ENCODE results near the gene MLXIPL. TPM values are rescaled to one million over a fixed set of nuclear protein-coding genes. Genes with fewer than 3 reads are reported as not detected.

MLXIPL gene, protein sequence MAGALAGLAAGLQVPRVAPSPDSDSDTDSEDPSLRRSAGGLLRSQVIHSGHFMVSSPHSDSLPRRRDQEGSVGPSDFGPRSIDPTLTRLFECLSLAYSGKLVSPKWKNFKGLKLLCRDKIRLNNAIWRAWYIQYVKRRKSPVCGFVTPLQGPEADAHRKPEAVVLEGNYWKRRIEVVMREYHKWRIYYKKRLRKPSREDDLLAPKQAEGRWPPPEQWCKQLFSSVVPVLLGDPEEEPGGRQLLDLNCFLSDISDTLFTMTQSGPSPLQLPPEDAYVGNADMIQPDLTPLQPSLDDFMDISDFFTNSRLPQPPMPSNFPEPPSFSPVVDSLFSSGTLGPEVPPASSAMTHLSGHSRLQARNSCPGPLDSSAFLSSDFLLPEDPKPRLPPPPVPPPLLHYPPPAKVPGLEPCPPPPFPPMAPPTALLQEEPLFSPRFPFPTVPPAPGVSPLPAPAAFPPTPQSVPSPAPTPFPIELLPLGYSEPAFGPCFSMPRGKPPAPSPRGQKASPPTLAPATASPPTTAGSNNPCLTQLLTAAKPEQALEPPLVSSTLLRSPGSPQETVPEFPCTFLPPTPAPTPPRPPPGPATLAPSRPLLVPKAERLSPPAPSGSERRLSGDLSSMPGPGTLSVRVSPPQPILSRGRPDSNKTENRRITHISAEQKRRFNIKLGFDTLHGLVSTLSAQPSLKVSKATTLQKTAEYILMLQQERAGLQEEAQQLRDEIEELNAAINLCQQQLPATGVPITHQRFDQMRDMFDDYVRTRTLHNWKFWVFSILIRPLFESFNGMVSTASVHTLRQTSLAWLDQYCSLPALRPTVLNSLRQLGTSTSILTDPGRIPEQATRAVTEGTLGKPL
- polyA plus RNA-seq: 1 to 10 TPM; 2.5 to 4.5 TPM

DNA sequence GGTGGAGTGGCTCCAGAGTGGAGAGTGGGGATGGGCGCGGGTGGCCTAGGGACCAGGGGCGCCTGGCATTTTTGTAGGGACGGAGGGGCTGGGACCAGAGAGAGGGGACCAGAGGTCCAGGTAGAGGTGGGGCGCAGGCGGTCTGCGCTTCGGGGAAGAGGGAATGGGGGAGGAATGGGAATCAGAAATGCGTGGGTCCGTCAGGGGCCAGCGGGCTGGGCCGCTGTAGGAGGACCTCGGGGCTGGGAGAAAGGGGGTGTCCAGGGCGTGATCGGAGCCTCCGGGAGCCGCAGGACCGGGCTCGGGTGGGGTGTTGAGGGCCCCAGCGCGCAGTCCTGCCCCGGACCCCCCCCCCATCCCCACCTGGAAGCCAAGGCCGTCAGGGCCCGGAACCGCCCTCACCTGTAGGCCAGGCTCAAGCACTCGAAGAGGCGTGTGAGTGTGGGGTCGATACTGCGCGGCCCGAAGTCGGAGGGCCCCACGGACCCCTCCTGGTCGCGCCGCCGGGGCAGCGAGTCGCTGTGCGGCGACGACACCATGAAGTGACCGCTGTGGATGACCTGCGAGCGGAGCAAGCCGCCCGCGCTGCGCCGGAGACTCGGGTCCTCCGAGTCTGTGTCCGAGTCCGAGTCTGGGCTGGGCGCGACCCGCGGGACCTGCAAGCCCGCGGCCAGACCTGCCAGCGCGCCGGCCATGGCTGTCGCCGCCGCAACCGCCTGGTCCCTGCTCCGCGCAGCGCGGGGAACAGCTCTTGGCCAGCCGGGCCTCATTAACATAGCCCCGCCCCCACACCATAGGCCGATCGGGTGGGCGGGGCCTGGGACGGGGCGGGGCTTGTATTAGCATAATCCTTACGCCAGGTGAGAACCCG, at the start of gene MLXIPL:
Gene MLXIPL (minus strand): TSS at position 725 of the 871 bp plus-strand sequence. CDS start 30 bp downstream, at position 695.
- no peaks in the 10 kb centered on the region for H3K36me3 ChIP-seq (ENCODE audit: control insufficient read depth in 2 of 2, insufficient read depth in 2 of 2, low read length in 1 of 2)
- H3K27ac ChIP-seq (ENCODE audit: low read depth in 2 of 2, low read length in 1 of 2): no peak within 1 kb of the TSS
- 3% methylated on average over 49 to 80 of the region's 80 CpGs for WGBS, 2 donors
- H3K27me3 ChIP-seq (ENCODE audit: control insufficient read depth in 1 of 2, insufficient read depth in 2 of 2, low read length in 2 of 2): peaks cover 0 to 13% of the 10 kb centered on the region in 2 donors
- no peaks in the 10 kb centered on the region for H3K9me3 ChIP-seq (ENCODE audit: control insufficient read depth in 2 of 2, insufficient read depth in 1 of 2, low read depth in 1 of 2, low read length in 1 of 2)
- peak within 1 kb of the TSS; percentile 20 to 45 for H3K4me3 ChIP-seq (ENCODE audit: low read depth in 1 of 2, low read length in 2 of 2)
- peaks cover 0 to 10% of the 10 kb centered on the region in 2 donors for H3K4me1 ChIP-seq (ENCODE audit: control insufficient read depth in 2 of 2, insufficient read depth in 2 of 2, low read length in 1 of 2)

DNA sequence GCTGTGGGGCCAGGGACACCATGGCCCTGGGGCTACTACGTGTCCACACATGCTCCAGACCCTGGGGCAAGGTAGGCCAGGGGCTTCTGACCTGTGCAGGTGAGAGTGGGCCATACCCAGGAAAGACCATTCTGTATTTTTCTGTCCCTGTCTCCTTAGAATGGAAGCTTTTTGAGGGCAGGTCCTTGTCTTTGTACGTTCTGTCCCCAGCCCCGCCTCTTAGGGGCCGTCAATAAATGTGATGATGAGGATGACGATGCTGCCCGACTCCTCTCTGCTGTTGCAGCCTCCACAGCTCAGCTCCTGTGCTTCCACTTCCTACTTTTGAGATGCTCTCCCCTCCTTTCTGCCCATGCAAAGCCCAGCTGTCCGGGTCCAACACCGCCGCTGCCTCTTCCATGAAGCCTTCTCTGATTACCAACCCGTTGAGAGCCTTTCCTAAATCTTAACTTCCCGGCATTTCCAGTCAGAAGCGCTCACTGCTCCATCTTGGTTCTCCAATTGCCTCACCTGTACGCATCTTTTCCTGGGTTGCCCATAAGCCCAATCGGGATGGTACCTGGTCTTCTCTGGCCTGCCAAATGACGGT, 47.6 kb upstream of the MLXIPL start:
- Histone ChIP-seq H3K9me3 (ENCODE audit: control insufficient read depth in 2 of 2, insufficient read depth in 1 of 2, low read depth in 1 of 2, low read length in 1 of 2) (no peaks in the 10 kb centered on the region), H3K27me3 (ENCODE audit: control insufficient read depth in 1 of 2, insufficient read depth in 2 of 2, low read length in 2 of 2) (no peaks in the 10 kb centered on the region), H3K27ac (ENCODE audit: low read depth in 2 of 2, low read length in 1 of 2) (no peak overlapping the region), H3K4me3 (ENCODE audit: low read depth in 1 of 2, low read length in 2 of 2) (no peak overlapping the region), H3K36me3 (ENCODE audit: control insufficient read depth in 2 of 2, insufficient read depth in 2 of 2, low read length in 1 of 2) (no peaks in the 10 kb centered on the region), H3K4me1 (ENCODE audit: control insufficient read depth in 2 of 2, insufficient read depth in 2 of 2, low read length in 1 of 2) (peaks cover 2% of the 10 kb centered on the region in 2 donors)
- WGBS, 2 donors: 93% methylated on average over 15 of the region's 15 CpGs

DNA sequence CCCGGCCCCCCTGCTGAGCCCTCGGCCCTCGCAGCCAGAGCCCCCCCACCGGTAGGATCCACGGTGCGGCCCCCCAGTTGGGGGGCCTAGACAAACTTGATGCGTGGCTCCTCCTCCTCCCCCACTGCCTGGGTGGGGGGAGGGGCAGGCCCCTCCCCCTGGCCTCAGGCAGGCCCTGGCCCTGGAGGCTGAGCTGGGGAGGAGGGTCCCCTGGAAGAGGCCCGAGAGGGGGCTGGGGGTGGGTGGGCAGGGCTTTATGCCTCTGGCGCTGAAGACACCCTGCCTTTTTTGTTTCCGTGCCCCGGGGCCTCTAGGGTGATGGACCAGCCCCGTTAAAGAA, 47.0 kb upstream of the MLXIPL start:
- Histone ChIP-seq H3K36me3 (ENCODE audit: control insufficient read depth in 2 of 2, insufficient read depth in 2 of 2, low read length in 1 of 2) (no peaks in the 10 kb centered on the region), H3K9me3 (ENCODE audit: control insufficient read depth in 2 of 2, insufficient read depth in 1 of 2, low read depth in 1 of 2, low read length in 1 of 2) (no peaks in the 10 kb centered on the region), H3K27me3 (ENCODE audit: control insufficient read depth in 1 of 2, insufficient read depth in 2 of 2, low read length in 2 of 2) (no peaks in the 10 kb centered on the region), H3K4me1 (ENCODE audit: control insufficient read depth in 2 of 2, insufficient read depth in 2 of 2, low read length in 1 of 2) (peaks cover 2% of the 10 kb centered on the region in 2 donors), H3K27ac (ENCODE audit: low read depth in 2 of 2, low read length in 1 of 2) (no peak overlapping the region), H3K4me3 (ENCODE audit: low read depth in 1 of 2, low read length in 2 of 2) (no peak overlapping the region)
- WGBS, 2 donors: 37 to 43% methylated on average over 11 to 12 of the region's 12 CpGs

DNA sequence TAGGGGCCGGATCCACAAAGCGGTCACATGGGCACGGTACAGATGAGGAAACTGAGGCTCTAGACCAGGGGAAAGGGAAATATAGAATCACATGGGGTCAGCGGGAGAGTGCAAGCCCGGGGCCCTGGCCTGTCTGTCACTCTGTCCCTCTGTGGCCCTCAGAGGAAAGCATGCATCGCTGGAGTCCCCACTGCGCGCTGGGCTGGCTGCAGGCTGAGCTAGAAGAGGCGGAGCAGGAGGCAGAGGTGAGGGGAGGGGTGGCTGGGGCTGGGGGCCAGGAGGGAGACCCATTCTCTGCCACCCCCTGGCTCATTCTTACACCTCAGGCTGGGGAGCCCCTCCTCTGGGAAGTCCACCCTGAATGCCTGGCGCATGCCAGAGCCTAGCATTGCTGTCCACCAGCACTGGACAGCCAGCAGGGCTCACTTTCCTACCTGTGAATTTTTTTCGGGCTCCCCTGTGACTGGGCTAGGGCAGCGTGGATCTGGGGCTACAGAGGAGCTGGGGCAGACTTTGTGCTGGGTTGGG, 45.6 kb upstream of the MLXIPL start:
- Histone ChIP-seq H3K4me3 (ENCODE audit: low read depth in 1 of 2, low read length in 2 of 2) (no peak overlapping the region), H3K36me3 (ENCODE audit: control insufficient read depth in 2 of 2, insufficient read depth in 2 of 2, low read length in 1 of 2) (no peaks in the 10 kb centered on the region), H3K27ac (ENCODE audit: low read depth in 2 of 2, low read length in 1 of 2) (no peak overlapping the region), H3K9me3 (ENCODE audit: control insufficient read depth in 2 of 2, insufficient read depth in 1 of 2, low read depth in 1 of 2, low read length in 1 of 2) (no peaks in the 10 kb centered on the region), H3K27me3 (ENCODE audit: control insufficient read depth in 1 of 2, insufficient read depth in 2 of 2, low read length in 2 of 2) (no peaks in the 10 kb centered on the region), H3K4me1 (ENCODE audit: control insufficient read depth in 2 of 2, insufficient read depth in 2 of 2, low read length in 1 of 2) (peaks cover 2% of the 10 kb centered on the region in 2 donors)
- 86% methylated on average over 12 of the region's 12 CpGs for WGBS, 2 donors

DNA sequence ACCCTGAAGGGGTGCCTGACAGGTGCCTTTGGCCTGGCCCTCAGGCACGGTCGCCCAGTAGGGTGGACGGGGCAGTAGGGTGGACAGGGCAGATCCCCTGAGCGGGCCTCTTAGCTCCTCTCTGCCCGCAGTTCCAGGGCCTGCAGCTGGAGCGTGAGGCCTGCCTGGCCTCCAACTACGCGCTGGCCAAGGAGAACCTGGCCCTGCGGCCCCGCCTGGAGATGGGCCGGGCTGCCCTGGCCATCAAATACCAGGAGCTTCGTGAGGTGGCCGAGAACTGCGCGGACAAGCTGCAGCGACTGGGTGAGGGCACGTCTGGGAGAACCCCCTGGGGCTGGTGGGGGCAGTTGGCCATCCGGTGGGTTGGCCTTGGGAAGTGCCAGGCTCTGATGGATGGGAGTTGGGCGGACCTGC, 45.0 kb upstream of the MLXIPL start:
- Histone ChIP-seq H3K4me1 (ENCODE audit: control insufficient read depth in 2 of 2, insufficient read depth in 2 of 2, low read length in 1 of 2) (peaks cover 2% of the 10 kb centered on the region in 2 donors), H3K9me3 (ENCODE audit: control insufficient read depth in 2 of 2, insufficient read depth in 1 of 2, low read depth in 1 of 2, low read length in 1 of 2) (no peaks in the 10 kb centered on the region), H3K4me3 (ENCODE audit: low read depth in 1 of 2, low read length in 2 of 2) (no peak overlapping the region), H3K27me3 (ENCODE audit: control insufficient read depth in 1 of 2, insufficient read depth in 2 of 2, low read length in 2 of 2) (peaks cover 0 to under 1% of the 10 kb centered on the region in 2 donors), H3K27ac (ENCODE audit: low read depth in 2 of 2, low read length in 1 of 2) (no peak overlapping the region), H3K36me3 (ENCODE audit: control insufficient read depth in 2 of 2, insufficient read depth in 2 of 2, low read length in 1 of 2) (no peaks in the 10 kb centered on the region)
- 75 to 79% methylated on average over 19 of the region's 19 CpGs for WGBS, 2 donors

DNA sequence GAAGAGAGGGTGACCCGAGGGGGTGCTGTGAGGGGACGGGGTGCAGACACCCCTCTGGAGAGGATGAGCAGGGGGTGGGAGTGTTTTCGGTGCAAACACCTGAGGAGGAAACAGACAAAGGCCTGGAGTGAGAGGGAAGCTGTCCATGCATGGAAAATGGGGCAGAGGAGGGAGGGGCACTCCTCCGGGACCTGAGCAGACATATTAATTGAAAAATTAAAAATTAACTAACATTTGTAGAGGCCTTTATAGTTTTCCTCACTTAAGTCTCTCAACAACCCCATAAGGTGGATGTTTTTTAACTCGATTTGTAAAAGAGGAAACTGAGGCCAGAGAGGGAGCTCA, 44.5 kb upstream of the MLXIPL start:
- no peaks in the 10 kb centered on the region for H3K36me3 ChIP-seq (ENCODE audit: control insufficient read depth in 2 of 2, insufficient read depth in 2 of 2, low read length in 1 of 2)
- WGBS, 2 donors: 28 to 29% methylated on average over 5 of the region's 5 CpGs
- no peaks in the 10 kb centered on the region for H3K9me3 ChIP-seq (ENCODE audit: control insufficient read depth in 2 of 2, insufficient read depth in 1 of 2, low read depth in 1 of 2, low read length in 1 of 2)
- no peak overlapping the region for H3K27ac ChIP-seq (ENCODE audit: low read depth in 2 of 2, low read length in 1 of 2)
- peaks cover 0 to 2% of the 10 kb centered on the region in 2 donors for H3K27me3 ChIP-seq (ENCODE audit: control insufficient read depth in 1 of 2, insufficient read depth in 2 of 2, low read length in 2 of 2)
- H3K4me1 ChIP-seq (ENCODE audit: control insufficient read depth in 2 of 2, insufficient read depth in 2 of 2, low read length in 1 of 2): peaks cover 2% of the 10 kb centered on the region in 2 donors
- peak overlapping the region in 1 of 2 donors; percentile 49 for H3K4me3 ChIP-seq (ENCODE audit: low read depth in 1 of 2, low read length in 2 of 2)

DNA sequence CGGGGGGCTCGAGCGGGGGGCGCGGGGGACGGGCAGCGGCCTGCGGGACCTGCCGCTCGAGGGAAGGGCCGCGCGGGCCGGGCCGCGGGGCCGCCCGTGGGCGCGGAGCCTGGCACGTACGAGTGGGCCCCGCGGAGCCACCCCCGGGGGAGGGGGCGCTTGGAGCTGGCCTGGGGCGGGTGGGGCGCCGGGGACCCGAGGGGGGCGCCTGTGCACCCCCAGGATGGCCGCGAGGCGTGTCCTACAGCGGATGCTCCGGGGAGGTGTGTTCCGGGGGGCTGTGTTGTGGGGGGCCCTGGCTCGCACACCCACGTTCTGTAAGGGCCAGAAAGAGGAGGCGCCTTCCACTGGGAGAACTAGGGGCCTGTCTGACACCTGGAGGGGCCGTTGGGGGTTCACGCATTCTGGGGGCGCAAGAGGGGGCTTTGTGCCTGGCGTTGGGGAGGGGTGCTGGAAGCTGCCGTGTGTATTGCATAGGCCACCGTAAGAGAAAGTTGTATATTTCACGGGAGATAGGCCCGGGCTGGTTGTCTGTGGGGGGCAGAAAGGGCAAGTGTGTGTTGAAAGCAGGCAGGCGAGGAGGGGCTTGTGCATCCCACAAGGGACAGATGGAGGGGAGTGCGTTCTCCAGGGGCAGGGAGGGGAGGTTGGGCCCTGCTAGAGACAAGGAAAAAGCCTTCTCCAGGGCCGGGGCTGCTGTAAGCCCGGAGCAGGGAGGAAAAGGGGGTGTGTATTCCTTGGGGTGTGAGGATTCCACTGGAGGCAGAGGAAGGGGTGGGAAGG, 44.0 kb upstream of the MLXIPL start:
- WGBS, 2 donors: 3% methylated on average over 37 to 52 of the region's 52 CpGs
- peaks cover 2% of the 10 kb centered on the region in 2 donors for H3K4me1 ChIP-seq (ENCODE audit: control insufficient read depth in 2 of 2, insufficient read depth in 2 of 2, low read length in 1 of 2)
- no peaks in the 10 kb centered on the region for H3K9me3 ChIP-seq (ENCODE audit: control insufficient read depth in 2 of 2, insufficient read depth in 1 of 2, low read depth in 1 of 2, low read length in 1 of 2)
- no peak overlapping the region for H3K27ac ChIP-seq (ENCODE audit: low read depth in 2 of 2, low read length in 1 of 2)
- no peaks in the 10 kb centered on the region for H3K36me3 ChIP-seq (ENCODE audit: control insufficient read depth in 2 of 2, insufficient read depth in 2 of 2, low read length in 1 of 2)
- peaks cover 0 to 2% of the 10 kb centered on the region in 2 donors for H3K27me3 ChIP-seq (ENCODE audit: control insufficient read depth in 1 of 2, insufficient read depth in 2 of 2, low read length in 2 of 2)
- peak overlapping the region; percentile 41 to 49 for H3K4me3 ChIP-seq (ENCODE audit: low read depth in 1 of 2, low read length in 2 of 2)

DNA sequence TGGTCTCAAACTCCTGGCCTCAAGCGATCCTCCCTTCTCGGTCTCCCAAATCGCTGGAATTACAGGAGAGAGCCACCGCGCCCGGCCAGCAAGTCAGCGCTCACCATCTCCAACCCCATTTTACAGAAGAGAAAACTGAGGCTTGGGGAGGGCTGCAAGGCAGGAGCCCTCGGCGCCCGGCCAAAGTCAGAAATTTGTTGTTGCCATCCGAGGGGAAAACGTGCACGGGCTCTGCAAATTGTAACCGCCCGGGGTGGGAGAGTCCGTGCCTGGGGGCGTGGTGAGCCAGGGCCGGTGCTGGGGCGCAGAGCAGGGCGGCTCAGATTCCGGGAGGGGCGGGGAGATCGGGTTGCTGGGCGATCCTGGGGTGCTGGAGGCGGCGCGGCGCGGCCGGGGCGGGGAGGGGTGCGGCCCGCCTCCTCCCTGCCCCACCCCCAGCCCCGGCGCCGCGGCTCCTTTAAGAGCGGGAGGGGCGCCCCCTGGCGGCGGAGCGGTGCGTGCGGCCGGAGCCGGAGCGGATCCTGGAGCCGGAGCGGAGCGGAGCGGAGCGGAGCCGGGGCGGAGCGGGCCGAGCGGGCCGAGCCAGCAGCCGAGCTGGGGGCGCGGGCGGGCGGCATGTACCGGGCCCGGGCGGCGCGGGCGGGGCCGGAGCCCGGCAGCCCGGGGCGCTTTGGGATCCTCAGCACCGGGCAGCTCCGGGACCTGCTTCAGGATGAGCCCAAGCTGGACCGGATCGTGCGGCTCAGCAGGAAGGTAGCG, 43.2 kb upstream of the MLXIPL start, which contains the start of gene VPS37D:
Gene VPS37D (plus strand): TSS at position 488 of the 759 bp plus-strand sequence. CDS start 128 bp downstream, at position 616.
- WGBS, 2 donors: 2 to 4% methylated on average over 53 to 79 of the region's 79 CpGs
- H3K27me3 ChIP-seq (ENCODE audit: control insufficient read depth in 1 of 2, insufficient read depth in 2 of 2, low read length in 2 of 2): peaks cover 0 to 2% of the 10 kb centered on the region in 2 donors
- peak within 1 kb of the TSS; percentile 41 to 49 for H3K4me3 ChIP-seq (ENCODE audit: low read depth in 1 of 2, low read length in 2 of 2)
- H3K36me3 ChIP-seq (ENCODE audit: control insufficient read depth in 2 of 2, insufficient read depth in 2 of 2, low read length in 1 of 2): no peaks in the 10 kb centered on the region
- no peak within 1 kb of the TSS for H3K27ac ChIP-seq (ENCODE audit: low read depth in 2 of 2, low read length in 1 of 2)
- H3K4me1 ChIP-seq (ENCODE audit: control insufficient read depth in 2 of 2, insufficient read depth in 2 of 2, low read length in 1 of 2): peaks cover 2% of the 10 kb centered on the region in 2 donors
- no peaks in the 10 kb centered on the region for H3K9me3 ChIP-seq (ENCODE audit: control insufficient read depth in 2 of 2, insufficient read depth in 1 of 2, low read depth in 1 of 2, low read length in 1 of 2)

Data from esophagus (tissue), 2 donors.